ENCODE results near the gene SYNE2. TPM values are rescaled to one million over a fixed set of nuclear protein-coding genes. Genes with fewer than 3 reads are reported as not detected.

SYNE2 gene
- total RNA-seq, 2 experiments from 2014 or later: 25.2 to 30.9 TPM

DNA sequence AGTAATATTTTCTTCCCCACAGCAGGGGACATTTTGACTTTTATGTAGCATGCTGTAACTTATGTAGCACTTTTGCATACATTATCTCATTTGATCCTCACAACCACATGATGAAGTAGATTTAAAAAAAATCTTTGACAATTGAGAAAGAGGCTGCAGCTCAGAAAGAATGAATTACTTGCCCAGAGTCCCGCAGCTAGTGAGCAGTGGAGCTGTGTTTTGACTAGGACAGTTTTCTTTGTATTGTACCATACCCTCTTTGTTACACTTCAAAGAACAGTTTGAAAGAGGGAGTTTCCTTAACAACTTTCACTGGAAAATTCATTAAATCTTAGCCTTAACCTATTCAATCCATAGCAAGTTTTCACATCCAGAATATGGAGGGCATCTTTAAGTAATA lies 58.6 kb downstream of the SYNE2 start:
- peaks cover 40% of the 10 kb centered on the region for H3K4me1 Mint-ChIP-seq

GRCh38 chr14:63912286-63912685 lies 59.5 kb downstream of the SYNE2 start:
- Mint-ChIP-seq H3K27ac (no peak overlapping the region), H3K4me3 (no peak overlapping the region), H3K4me1 (peaks cover 40% of the 10 kb centered on the region), H3K9me3 (no peaks in the 10 kb centered on the region), H3K27me3 (no peaks in the 10 kb centered on the region), H3K36me3 (peaks cover 13% of the 10 kb centered on the region)
- no peak for DNase-seq

More for the DNA sequence above, 58.6 kb downstream of the SYNE2 start:
- Mint-ChIP-seq H3K4me3 (no peak overlapping the region), H3K27me3 (no peaks in the 10 kb centered on the region), H3K36me3 (peaks cover 12% of the 10 kb centered on the region), H3K9me3 (no peaks in the 10 kb centered on the region), H3K27ac (no peak overlapping the region)
- no peak for DNase-seq

DNA sequence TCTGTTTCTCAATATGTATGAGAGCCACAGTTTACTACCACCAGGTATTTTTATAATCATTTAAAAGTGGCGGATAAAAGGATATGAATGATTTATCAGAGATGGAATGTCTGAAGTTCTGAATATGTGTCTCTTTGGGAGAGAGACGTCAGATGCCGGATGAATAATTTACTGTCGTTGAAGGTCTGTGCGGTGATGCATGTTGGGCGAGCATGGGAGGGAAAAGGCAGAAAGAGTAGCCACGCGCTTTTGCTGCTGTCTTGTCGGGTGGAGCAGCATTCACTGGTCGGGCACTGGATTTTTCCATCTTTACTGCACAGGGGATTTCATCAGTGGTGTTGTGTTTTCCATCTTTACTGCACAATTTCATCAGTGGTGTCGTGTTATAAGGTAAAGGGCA lies 65.6 kb downstream of the SYNE2 start:
- Mint-ChIP-seq H3K4me3 (no peak overlapping the region), H3K27ac (no peak overlapping the region), H3K4me1 (peaks cover 16% of the 10 kb centered on the region), H3K27me3 (no peaks in the 10 kb centered on the region), H3K9me3 (no peaks in the 10 kb centered on the region), H3K36me3 (peaks cover 15% of the 10 kb centered on the region)
- no peak for DNase-seq

DNA sequence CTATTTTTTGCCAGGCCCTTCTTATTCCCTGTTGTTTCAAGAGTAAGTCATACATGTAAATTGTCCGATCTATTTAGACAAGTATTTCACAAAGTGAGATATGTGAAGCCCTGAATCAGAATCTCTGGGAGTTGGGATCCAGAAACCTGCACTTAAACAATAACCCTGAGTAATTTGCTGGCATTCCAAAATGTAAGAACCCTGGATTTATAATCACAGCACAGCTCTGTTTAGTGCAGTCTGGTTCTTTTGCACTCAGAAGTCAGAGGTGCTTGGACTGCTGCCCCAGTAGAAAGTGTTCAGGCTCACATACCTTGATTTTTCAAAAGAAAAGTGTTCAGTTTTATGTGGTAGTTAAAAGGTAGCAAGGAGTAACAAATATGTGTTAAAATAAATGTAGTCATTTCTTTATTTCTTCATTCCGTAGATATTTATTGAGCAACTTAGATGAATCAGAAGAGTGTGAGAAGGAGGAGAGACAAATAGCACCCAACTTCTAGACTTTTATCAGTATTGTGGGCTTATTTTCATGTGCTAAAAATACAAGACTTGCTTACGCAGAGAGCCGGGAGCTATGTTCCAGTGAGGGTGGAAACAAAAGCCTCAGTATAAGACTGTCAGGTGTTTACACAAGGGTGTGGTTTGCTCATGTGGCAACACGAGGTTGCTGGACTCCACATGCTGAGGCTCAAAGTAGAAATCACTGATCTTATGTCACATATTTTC lies 70.1 kb downstream of the SYNE2 start:
- H3K4me1 Mint-ChIP-seq: peaks cover 13% of the 10 kb centered on the region
- H3K36me3 Mint-ChIP-seq: peaks cover 28% of the 10 kb centered on the region
- DNase-seq: no peak
- no peaks in the 10 kb centered on the region for H3K27me3 Mint-ChIP-seq
- H3K9me3 Mint-ChIP-seq: peaks cover 5% of the 10 kb centered on the region
- H3K4me3 Mint-ChIP-seq: no peak overlapping the region
- H3K27ac Mint-ChIP-seq: no peak overlapping the region

DNA sequence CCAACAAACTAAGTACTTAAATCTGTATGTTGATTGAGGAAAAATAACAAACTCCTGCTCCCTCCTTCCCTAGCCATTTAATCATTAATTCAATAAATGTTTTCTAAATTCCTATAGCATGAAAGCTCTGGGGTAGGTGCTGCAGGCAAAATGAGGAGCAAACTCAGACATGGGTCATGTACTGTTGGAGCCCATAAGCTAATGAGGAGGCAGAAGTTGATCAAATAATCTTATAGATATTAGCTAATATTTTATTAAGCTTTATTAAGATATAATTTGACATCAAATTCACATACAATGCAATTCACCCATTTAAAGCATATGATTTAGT lies 70.6 kb downstream of the SYNE2 start:
- Mint-ChIP-seq H3K27ac (no peak overlapping the region), H3K9me3 (peaks cover 5% of the 10 kb centered on the region), H3K4me3 (no peak overlapping the region), H3K27me3 (no peaks in the 10 kb centered on the region), H3K36me3 (peaks cover 31% of the 10 kb centered on the region), H3K4me1 (peaks cover 13% of the 10 kb centered on the region)
- no peak for DNase-seq

GRCh38 chr14:63924375-63924774 lies 71.6 kb downstream of the SYNE2 start:
- DNase-seq: no peak
- Mint-ChIP-seq H3K4me3 (no peak overlapping the region), H3K9me3 (peaks cover 5% of the 10 kb centered on the region), H3K36me3 (peaks cover 31% of the 10 kb centered on the region), H3K27me3 (no peaks in the 10 kb centered on the region), H3K4me1 (peaks cover 13% of the 10 kb centered on the region), H3K27ac (no peak overlapping the region)

GRCh38 chr14:63926641-63927040 lies 73.8 kb downstream of the SYNE2 start:
- no peak for DNase-seq
- H3K9me3 Mint-ChIP-seq: peaks cover 5% of the 10 kb centered on the region
- H3K4me1 Mint-ChIP-seq: peaks cover 13% of the 10 kb centered on the region
- H3K36me3 Mint-ChIP-seq: peaks cover 34% of the 10 kb centered on the region
- H3K27me3 Mint-ChIP-seq: no peaks in the 10 kb centered on the region
- H3K27ac Mint-ChIP-seq: peak overlapping the region; percentile 31
- no peak overlapping the region for H3K4me3 Mint-ChIP-seq

- peaks cover 5% of the 10 kb centered on the region for H3K9me3 Mint-ChIP-seq
- no peaks in the 10 kb centered on the region for H3K27me3 Mint-ChIP-seq
- DNase-seq: no peak
- no peak overlapping the region for H3K4me3 Mint-ChIP-seq
- H3K27ac Mint-ChIP-seq: no peak overlapping the region
- peaks cover 27% of the 10 kb centered on the region for H3K36me3 Mint-ChIP-seq
- peaks cover 16% of the 10 kb centered on the region for H3K4me1 Mint-ChIP-seq
Observed at GRCh38 chr14:63928744-63929174, 76.0 kb downstream of the SYNE2 start.

GRCh38 chr14:63933110-63933509 lies 80.3 kb downstream of the SYNE2 start:
- Mint-ChIP-seq H3K9me3 (no peaks in the 10 kb centered on the region), H3K27me3 (no peaks in the 10 kb centered on the region), H3K27ac (peak overlapping the region; percentile 1), H3K4me3 (no peak overlapping the region), H3K4me1 (peaks cover 17% of the 10 kb centered on the region), H3K36me3 (peaks cover 4% of the 10 kb centered on the region)
- no peak for DNase-seq

DNA sequence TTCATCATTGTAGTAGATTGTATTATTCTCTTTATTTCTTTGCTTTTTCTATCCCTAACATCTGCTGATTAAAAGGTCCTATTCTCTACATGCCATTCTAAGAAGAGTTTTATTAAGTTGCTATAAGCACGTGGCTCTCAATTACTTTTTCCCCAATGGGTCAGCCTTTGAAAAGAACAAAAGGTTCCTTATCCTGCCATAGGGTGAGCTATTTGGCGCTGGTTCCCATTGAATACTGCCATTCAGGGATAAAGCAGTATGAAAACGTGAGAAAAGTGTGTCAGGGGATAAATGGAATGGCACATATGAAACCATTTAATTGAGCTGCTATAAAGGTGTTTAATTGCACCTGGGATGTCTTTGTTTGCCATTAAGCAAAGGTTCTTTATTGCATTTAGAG lies 80.9 kb downstream of the SYNE2 start:
- Mint-ChIP-seq H3K4me3 (no peak overlapping the region), H3K36me3 (peaks cover 3% of the 10 kb centered on the region), H3K27me3 (no peaks in the 10 kb centered on the region), H3K4me1 (peaks cover 17% of the 10 kb centered on the region), H3K9me3 (no peaks in the 10 kb centered on the region), H3K27ac (no peak overlapping the region)
- no peak for DNase-seq

DNA sequence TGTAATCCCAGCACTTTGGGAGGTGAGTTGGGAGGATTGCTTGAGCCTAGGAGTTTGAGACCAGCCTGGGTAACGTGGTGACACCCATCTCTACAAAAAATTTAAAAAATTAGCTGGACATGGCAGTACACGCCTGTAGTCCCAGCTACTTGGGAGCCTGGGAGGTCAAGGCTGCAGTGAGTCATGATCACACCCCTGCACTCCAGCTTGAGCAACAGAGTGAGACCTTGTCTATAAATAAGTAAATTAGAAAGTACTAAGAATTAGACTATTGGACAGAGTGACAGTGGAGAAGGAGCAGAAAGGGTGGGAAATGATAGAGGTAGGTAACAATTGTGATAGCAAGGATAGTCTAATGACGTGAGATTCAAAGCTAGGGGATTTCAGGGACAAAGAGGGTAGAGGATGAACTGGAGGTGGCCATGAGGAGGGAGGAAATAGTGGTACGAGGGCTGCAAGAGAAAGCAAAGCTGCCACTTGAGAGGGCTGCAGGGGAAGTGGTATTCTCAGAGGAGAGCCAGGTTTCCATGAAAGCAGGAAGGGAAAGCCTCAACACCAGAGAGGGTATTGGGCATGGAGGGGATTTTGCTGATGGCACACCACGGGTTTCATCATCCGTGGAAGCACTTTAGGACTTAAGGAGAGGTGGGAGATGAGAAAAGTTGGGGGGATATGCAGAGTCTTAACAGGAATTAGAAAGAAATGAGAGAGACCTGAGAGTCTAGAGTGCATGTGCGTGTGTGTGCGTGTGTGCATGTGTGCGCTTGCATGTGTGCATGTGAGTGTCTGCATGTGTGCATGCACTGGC lies 85.6 kb downstream of the SYNE2 start:
- H3K36me3 Mint-ChIP-seq: peaks cover 25% of the 10 kb centered on the region
- H3K27ac Mint-ChIP-seq: no peak overlapping the region
- H3K27me3 Mint-ChIP-seq: no peaks in the 10 kb centered on the region
- H3K9me3 Mint-ChIP-seq: no peaks in the 10 kb centered on the region
- H3K4me1 Mint-ChIP-seq: peaks cover 38% of the 10 kb centered on the region
- DNase-seq: peak; percentile 41
- no peak overlapping the region for H3K4me3 Mint-ChIP-seq

GRCh38 chr14:63939006-63939270 lies 86.1 kb downstream of the SYNE2 start:
- no peaks in the 10 kb centered on the region for H3K9me3 Mint-ChIP-seq
- peaks cover 26% of the 10 kb centered on the region for H3K36me3 Mint-ChIP-seq
- no peak overlapping the region for H3K4me3 Mint-ChIP-seq
- no peaks in the 10 kb centered on the region for H3K27me3 Mint-ChIP-seq
- no peak overlapping the region for H3K27ac Mint-ChIP-seq
- H3K4me1 Mint-ChIP-seq: peaks cover 34% of the 10 kb centered on the region
- peak; percentile 6 for DNase-seq

GRCh38 chr14:63940387-63940786 lies 87.6 kb downstream of the SYNE2 start:
- H3K9me3 Mint-ChIP-seq: no peaks in the 10 kb centered on the region
- H3K4me1 Mint-ChIP-seq: peaks cover 30% of the 10 kb centered on the region
- H3K27ac Mint-ChIP-seq: peak overlapping the region; percentile 90
- H3K4me3 Mint-ChIP-seq: peak overlapping the region; percentile 36
- H3K27me3 Mint-ChIP-seq: no peaks in the 10 kb centered on the region
- DNase-seq: no peak
- H3K36me3 Mint-ChIP-seq: peaks cover 29% of the 10 kb centered on the region

GRCh38 chr14:63941023-63941422 lies 88.2 kb downstream of the SYNE2 start:
- H3K4me3 Mint-ChIP-seq: peak overlapping the region; percentile 30
- H3K4me1 Mint-ChIP-seq: peaks cover 30% of the 10 kb centered on the region
- H3K27ac Mint-ChIP-seq: peak overlapping the region; percentile 76
- peaks cover 32% of the 10 kb centered on the region for H3K36me3 Mint-ChIP-seq
- no peak for DNase-seq
- H3K9me3 Mint-ChIP-seq: no peaks in the 10 kb centered on the region
- H3K27me3 Mint-ChIP-seq: no peaks in the 10 kb centered on the region

DNA sequence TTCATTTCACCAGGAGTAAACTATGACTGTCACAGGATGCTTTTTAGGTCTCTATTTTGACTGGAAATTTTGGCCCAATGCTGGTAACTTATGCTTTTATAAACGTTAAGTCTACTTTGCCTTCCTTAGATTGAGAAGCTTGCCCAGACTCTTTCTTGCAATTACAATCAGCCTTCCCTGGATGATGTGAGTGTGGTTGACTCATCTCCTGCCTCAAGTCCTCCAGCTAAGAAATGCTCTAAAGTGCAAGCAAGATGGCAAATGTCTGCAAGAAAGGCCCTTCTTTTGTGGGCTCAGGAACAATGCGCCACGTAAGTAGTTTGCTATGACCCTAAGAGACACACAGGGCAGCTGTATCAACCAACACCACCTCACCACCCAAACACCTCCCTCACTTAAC lies 96.9 kb downstream of the SYNE2 start:
- Mint-ChIP-seq H3K4me1 (peaks cover 1% of the 10 kb centered on the region), H3K9me3 (no peaks in the 10 kb centered on the region), H3K4me3 (no peak overlapping the region), H3K36me3 (peaks cover 19% of the 10 kb centered on the region), H3K27ac (no peak overlapping the region), H3K27me3 (no peaks in the 10 kb centered on the region)
- no peak for DNase-seq

- H3K9me3 Mint-ChIP-seq: no peaks in the 10 kb centered on the region
- no peak overlapping the region for H3K4me3 Mint-ChIP-seq
- no peaks in the 10 kb centered on the region for H3K27me3 Mint-ChIP-seq
- no peak overlapping the region for H3K27ac Mint-ChIP-seq
- H3K4me1 Mint-ChIP-seq: no peaks in the 10 kb centered on the region
- H3K36me3 Mint-ChIP-seq: peaks cover 14% of the 10 kb centered on the region
- no peak for DNase-seq
Observed at GRCh38 chr14:63951021-63951420, 98.2 kb downstream of the SYNE2 start.
